Fibroblast of lung (primary cell): ENCODE data around the gene CDH4. TPM values are rescaled to one million over a fixed set of nuclear protein-coding genes. Genes with fewer than 3 reads are reported as not detected.

ENCODE experiments used
- DNase-seq, 2 donors: peaks; one replicate each; pipeline versions ENCODE4 v3.0.0 to v3.0.0-alpha.2; 2010; ENCODE audit warnings: low read depth in 2 of 2
- H2AFZ ChIP-seq: 2 replicates; pipeline ENCODE4 v1.5.1; 2012; ENCODE audit warnings: low read length, control low read depth, inconsistent platforms
- H3K27ac ChIP-seq: 2 replicates; pipeline ENCODE4 v1.5.1; 2011; ENCODE audit warnings: low read length, control low read depth; ENCODE audit not compliant: insufficient read depth
- H3K27me3 ChIP-seq: 2 replicates; pipeline ENCODE4 v1.5.1; 2011; ENCODE audit warnings: mild to moderate bottlenecking, low read length; ENCODE audit not compliant: control insufficient read depth, insufficient read depth
- H3K36me3 ChIP-seq: 2 replicates; pipeline ENCODE4 v1.5.1; 2011; ENCODE audit warnings: low read length; ENCODE audit not compliant: control insufficient read depth, insufficient read depth
- H3K4me1 ChIP-seq: 2 replicates; pipeline ENCODE4 v1.5.1; 2011; ENCODE audit warnings: low read length; ENCODE audit not compliant: control insufficient read depth, insufficient read depth; ENCODE audit errors: extremely low read depth
- H3K4me2 ChIP-seq: 2 replicates; pipeline ENCODE4 v1.5.1; 2011; ENCODE audit warnings: low read length, control low read depth; ENCODE audit not compliant: insufficient read depth; ENCODE audit errors: extremely low read depth
- H3K4me3 ChIP-seq, 4 experiments: fragments of 200-600 bp in 1 of 4; sonication (generic) in 1 of 4; replicated peaks in 1 of 4; 2 replicates each; pipeline ENCODE4 v1.5.1; 2011 to 2016; ENCODE audit warnings: low read length in 4 of 4, low read depth in 3 of 4, mild to moderate bottlenecking in 3 of 4, control low read depth in 2 of 4, inconsistent platforms in 1 of 4, mixed read lengths in 1 of 4; ENCODE audit not compliant: insufficient read depth in 1 of 4; ENCODE audit errors: control extremely low read depth in 1 of 4
- H3K79me2 ChIP-seq: 2 replicates; pipeline ENCODE4 v1.5.1; 2012; ENCODE audit warnings: mild to moderate bottlenecking, low read length, inconsistent platforms; ENCODE audit not compliant: control insufficient read depth, insufficient read depth
- H3K9ac ChIP-seq: 2 replicates; pipeline ENCODE4 v1.5.1; 2011; ENCODE audit warnings: mild to moderate bottlenecking, low read length, control low read depth; ENCODE audit not compliant: insufficient read depth
- H3K9me3 ChIP-seq: 2 replicates; pipeline ENCODE4 v1.5.1; 2012; ENCODE audit warnings: low read depth, low read length; ENCODE audit not compliant: control insufficient read depth, insufficient read depth
- H4K20me1 ChIP-seq: 2 replicates; pipeline ENCODE4 v1.5.1; 2011; ENCODE audit warnings: low read length; ENCODE audit not compliant: control insufficient read depth, insufficient read depth; ENCODE audit errors: extremely low read depth
- EZH2 ChIP-seq: IDR thresholded peaks from 2 replicates; pipeline ENCODE4 v1.5.1; 2012; ENCODE audit warnings: low read length, control low read depth, mild to moderate bottlenecking; ENCODE audit errors: missing control alignments
- polyA plus RNA-seq, 2 donors: library from polyadenylated mRNA; depleted of rRNA in 1 of 2; stranded (reverse) in 1 of 2; unstranded in 1 of 2; fragments of >200 nt; gene quantifications; 2 replicates each; pipeline ENCODE4 v1.2.1, GENCODE V29; 2011 to 2012; ENCODE audit warnings: missing spikeins in 1 of 2
- total RNA-seq: library from RNA; depleted of rRNA; stranded (reverse); fragments of >200 nt; gene quantifications from 2 replicates; pipeline ENCODE4 v1.2.1, GENCODE V29; 2014
- TF ChIP-seq, protein P1 (sequence below), 2 donors: IDR thresholded peaks in 1 of 2; conservative IDR thresholded peaks in 1 of 2; 1 replicate in 1 of 2; 2 replicates in 1 of 2; pipeline ENCODE4 v1.5.1; 2011 to 2012; ENCODE audit warnings: low read length in 2 of 2, control low read depth in 1 of 2, inconsistent platforms in 1 of 2, low read depth in 1 of 2, mild to moderate bottlenecking in 1 of 2

The CDH4 gene
- total and polyA plus RNA-seq, 2 donors (not counting 1 experiment from before 2014, with no cell fraction given) = 4.8 to 6.8 TPM

DNA sequence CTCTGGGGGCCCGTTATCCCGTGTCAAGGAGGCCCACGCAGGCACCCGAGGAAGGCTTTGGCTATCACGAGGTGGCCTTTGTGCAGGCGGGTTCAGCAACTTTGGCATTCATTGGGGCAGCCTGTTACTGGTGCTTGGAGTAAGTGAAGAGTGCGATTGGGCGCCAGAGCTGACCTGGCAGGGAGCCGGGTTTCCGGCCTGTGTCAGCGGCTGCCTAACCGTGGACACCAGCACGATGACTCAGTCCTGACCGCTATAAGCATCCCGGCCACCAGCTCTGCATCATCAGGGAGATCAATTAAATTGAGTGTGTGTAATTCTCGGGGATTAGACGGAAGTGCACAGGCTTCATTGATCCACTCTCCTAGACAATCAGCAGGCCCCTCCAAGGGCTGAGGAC lies 45.9 kb downstream of the CDH4 start:
- H3K27ac ChIP-seq = no peak overlapping the region
- H2AFZ ChIP-seq = no peak overlapping the region
- H3K79me2 ChIP-seq = no peaks in the 10 kb centered on the region
- no peaks in the 10 kb centered on the region for H3K9me3 ChIP-seq
- H3K36me3 ChIP-seq = no peaks in the 10 kb centered on the region
- no peak overlapping the region for H3K9ac ChIP-seq
- peaks cover 3% of the 10 kb centered on the region for H3K4me1 ChIP-seq
- H3K4me2 ChIP-seq = no peak overlapping the region
- TF ChIP-seq EZH2 = no peak
- DNase-seq = peak; percentile 75 to 96
- H3K27me3 ChIP-seq = no peaks in the 10 kb centered on the region
- no peaks in the 10 kb centered on the region for H4K20me1 ChIP-seq
- H3K4me3 ChIP-seq = no peak overlapping the region

DNA sequence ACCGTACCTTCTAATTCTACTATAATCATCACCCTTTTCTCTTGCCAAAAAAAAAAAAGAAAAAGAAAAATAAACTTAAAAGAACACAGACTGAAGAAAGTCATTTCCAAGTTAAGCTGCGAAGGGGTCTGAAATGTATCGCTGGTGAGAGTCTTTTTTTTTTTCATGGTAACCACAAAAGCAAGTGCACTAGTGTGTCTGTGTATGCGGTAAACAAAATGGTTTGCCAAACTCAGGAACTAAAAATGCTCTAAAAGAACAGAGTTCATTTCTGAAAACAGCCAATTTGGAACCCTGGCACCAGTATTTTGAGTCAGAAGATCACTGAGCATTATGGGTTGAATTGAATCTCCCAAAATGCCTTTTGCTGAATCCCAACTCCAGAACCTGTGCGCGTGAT lies 46.6 kb downstream of the CDH4 start:
- no peaks in the 10 kb centered on the region for H3K79me2 ChIP-seq
- H3K27ac ChIP-seq = no peak overlapping the region
- H4K20me1 ChIP-seq = no peaks in the 10 kb centered on the region
- TF ChIP-seq, protein P1, sequence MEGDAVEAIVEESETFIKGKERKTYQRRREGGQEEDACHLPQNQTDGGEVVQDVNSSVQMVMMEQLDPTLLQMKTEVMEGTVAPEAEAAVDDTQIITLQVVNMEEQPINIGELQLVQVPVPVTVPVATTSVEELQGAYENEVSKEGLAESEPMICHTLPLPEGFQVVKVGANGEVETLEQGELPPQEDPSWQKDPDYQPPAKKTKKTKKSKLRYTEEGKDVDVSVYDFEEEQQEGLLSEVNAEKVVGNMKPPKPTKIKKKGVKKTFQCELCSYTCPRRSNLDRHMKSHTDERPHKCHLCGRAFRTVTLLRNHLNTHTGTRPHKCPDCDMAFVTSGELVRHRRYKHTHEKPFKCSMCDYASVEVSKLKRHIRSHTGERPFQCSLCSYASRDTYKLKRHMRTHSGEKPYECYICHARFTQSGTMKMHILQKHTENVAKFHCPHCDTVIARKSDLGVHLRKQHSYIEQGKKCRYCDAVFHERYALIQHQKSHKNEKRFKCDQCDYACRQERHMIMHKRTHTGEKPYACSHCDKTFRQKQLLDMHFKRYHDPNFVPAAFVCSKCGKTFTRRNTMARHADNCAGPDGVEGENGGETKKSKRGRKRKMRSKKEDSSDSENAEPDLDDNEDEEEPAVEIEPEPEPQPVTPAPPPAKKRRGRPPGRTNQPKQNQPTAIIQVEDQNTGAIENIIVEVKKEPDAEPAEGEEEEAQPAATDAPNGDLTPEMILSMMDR (conservative IDR thresholded peaks at IDR 0.05 in 1 of 2, IDR thresholded peaks at IDR 0.05 in 1 of 2; ENCODE audit: low read depth in 1 of 2, low read length in 2 of 2) = no peak
- no peak for TF ChIP-seq EZH2
- H3K4me3 ChIP-seq = no peak overlapping the region
- H3K4me1 ChIP-seq = peaks cover 3% of the 10 kb centered on the region
- H3K9ac ChIP-seq = no peak overlapping the region
- no peaks in the 10 kb centered on the region for H3K9me3 ChIP-seq
- H2AFZ ChIP-seq = no peak overlapping the region
- H3K27me3 ChIP-seq = no peaks in the 10 kb centered on the region
- no peak for DNase-seq
- H3K4me2 ChIP-seq = no peak overlapping the region
- H3K36me3 ChIP-seq = no peaks in the 10 kb centered on the region

DNA sequence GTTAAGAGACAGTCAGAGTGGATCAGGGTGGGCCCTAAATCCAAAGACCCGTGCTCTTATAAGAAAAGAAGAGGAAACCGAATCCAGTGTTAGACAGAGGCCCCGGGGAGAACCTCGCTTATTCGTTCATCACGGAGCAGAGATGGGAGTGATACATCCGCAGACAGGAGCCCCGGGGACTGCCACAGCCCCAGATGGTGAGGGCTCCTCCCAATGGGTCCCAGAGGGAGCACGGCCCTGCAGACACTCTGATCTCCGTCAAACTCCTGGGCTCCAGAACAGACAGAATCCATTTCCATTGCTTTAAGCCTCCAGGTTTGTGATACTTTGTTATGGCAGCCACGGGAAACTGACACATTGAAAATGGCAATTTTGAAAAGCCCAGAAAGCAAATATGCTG lies 47.0 kb downstream of the CDH4 start:
- H3K4me3 ChIP-seq = no peak overlapping the region
- no peaks in the 10 kb centered on the region for H4K20me1 ChIP-seq
- H3K79me2 ChIP-seq = no peaks in the 10 kb centered on the region
- no peaks in the 10 kb centered on the region for H3K36me3 ChIP-seq
- H3K9me3 ChIP-seq = no peaks in the 10 kb centered on the region
- H3K9ac ChIP-seq = no peak overlapping the region
- no peak for DNase-seq
- no peak overlapping the region for H3K27ac ChIP-seq
- no peak overlapping the region for H2AFZ ChIP-seq
- H3K4me1 ChIP-seq = peaks cover 3% of the 10 kb centered on the region
- TF ChIP-seq, protein P1 (conservative IDR thresholded peaks at IDR 0.05 in 1 of 2, IDR thresholded peaks at IDR 0.05 in 1 of 2; ENCODE audit: low read depth in 1 of 2, low read length in 2 of 2) = no peak
- TF ChIP-seq EZH2 = no peak
- H3K27me3 ChIP-seq = no peaks in the 10 kb centered on the region
- H3K4me2 ChIP-seq = no peak overlapping the region
